ENCODE data around the gene DOCK4. TPM values are rescaled to one million over a fixed set of nuclear protein-coding genes. Genes with fewer than 3 reads are reported as not detected.

DOCK4 gene
- total RNA-seq, 1 experiment from 2014 or later: 31.4 TPM

DNA sequence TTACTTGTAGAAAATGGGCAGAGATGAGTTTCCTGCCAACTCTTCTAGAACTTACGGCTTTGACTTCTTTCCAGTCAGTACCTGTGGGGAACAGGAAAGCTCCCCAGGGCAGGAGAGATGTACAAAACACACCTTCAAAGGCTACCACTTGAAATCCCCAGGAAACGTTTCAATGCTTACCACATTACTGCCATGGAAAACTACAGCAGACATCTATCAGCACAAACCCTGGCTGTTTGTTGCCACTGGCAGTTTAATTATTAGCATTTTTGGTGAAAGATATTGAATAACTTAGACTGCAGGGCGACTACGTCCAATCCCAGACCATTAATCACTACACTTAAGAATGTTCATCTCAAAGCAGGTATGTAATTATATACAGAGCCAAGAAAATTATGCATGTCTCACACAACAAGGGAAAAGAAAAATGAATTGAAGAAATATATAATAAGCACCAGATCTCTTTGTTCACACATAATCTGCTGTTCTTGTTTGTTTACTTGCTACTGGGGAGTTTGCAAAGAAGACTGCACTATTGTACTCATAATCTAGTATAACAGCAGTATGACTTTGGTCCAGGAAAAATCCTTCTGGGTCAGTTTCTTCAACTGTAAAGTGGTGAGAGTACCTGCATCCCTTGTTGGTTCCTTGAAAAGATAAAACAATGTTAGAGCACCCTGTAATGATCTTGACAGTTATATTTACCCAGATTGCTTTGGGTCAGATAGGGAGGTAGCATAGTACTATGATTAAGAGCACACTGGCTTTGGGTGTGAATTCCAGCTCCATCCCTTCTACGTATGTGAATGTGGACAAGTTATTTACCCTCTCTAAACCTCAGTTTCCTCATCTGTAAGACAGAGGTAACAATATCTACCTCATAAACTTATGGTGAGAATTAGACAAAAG lies 138.3 kb downstream of the DOCK4 start:
- Mint-ChIP-seq H3K4me3 (ENCODE audit: unreplicated experiment) (no peak overlapping the region), H3K36me3 (ENCODE audit: insufficient read depth, unreplicated experiment) (no peaks in the 10 kb centered on the region), H3K9me3 (ENCODE audit: unreplicated experiment) (no peaks in the 10 kb centered on the region), H3K4me1 (ENCODE audit: insufficient read depth, unreplicated experiment) (peaks cover 21% of the 10 kb centered on the region), H3K27ac (ENCODE audit: low read depth, unreplicated experiment) (no peak overlapping the region), H3K27me3 (ENCODE audit: insufficient read depth, unreplicated experiment) (no peaks in the 10 kb centered on the region)
- no TSS peak for BruUV-seq (replicated peaks)
- intact Hi-C loops (cut with micrococcal nuclease): no loop called here
- no peak for DNase-seq (ENCODE audit: unreplicated experiment)
- TF ChIP-seq, protein P1, sequence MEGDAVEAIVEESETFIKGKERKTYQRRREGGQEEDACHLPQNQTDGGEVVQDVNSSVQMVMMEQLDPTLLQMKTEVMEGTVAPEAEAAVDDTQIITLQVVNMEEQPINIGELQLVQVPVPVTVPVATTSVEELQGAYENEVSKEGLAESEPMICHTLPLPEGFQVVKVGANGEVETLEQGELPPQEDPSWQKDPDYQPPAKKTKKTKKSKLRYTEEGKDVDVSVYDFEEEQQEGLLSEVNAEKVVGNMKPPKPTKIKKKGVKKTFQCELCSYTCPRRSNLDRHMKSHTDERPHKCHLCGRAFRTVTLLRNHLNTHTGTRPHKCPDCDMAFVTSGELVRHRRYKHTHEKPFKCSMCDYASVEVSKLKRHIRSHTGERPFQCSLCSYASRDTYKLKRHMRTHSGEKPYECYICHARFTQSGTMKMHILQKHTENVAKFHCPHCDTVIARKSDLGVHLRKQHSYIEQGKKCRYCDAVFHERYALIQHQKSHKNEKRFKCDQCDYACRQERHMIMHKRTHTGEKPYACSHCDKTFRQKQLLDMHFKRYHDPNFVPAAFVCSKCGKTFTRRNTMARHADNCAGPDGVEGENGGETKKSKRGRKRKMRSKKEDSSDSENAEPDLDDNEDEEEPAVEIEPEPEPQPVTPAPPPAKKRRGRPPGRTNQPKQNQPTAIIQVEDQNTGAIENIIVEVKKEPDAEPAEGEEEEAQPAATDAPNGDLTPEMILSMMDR (IDR thresholded peaks at IDR 0.05; ENCODE audit: unreplicated experiment): no peak
- CTCF ChIA-PET: interaction anchor here (0.6 kb wide), 3 partner anchors 16 to 828 kb away, joined by 3 to 5 read pairs (median 3); no protein-coding TSS in a partner anchor
- POLR2A ChIA-PET: interaction anchor here (1.0 kb wide), 1 partner anchor 11 kb away, joined by 4 read pairs; no protein-coding TSS in a partner anchor

DNA sequence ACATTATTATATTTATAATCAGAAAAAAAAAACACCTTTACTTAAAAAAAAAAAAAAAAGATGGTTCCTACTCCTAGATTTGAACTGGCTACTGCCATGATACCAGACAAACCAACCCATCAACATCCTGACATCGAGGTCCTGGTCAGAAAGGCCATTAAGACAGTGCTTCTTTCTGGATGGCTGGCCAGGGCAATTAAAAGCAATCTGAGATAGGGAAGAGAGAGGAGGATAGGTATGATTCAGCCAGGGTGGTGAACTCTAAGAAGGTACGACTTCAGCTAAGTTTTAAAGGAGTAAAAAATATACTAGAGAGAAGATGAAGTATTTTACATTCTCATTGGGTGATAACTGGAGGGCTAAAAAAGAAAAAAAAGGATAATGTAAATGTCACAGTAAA lies 139.0 kb downstream of the DOCK4 start:
- Mint-ChIP-seq H3K27me3 (ENCODE audit: insufficient read depth, unreplicated experiment) (no peaks in the 10 kb centered on the region), H3K4me3 (ENCODE audit: unreplicated experiment) (no peak overlapping the region), H3K4me1 (ENCODE audit: insufficient read depth, unreplicated experiment) (peaks cover 19% of the 10 kb centered on the region), H3K9me3 (ENCODE audit: unreplicated experiment) (no peaks in the 10 kb centered on the region), H3K27ac (ENCODE audit: low read depth, unreplicated experiment) (no peak overlapping the region), H3K36me3 (ENCODE audit: insufficient read depth, unreplicated experiment) (no peaks in the 10 kb centered on the region)
- no peak for DNase-seq (ENCODE audit: unreplicated experiment)
- CTCF ChIA-PET: interaction anchor here (0.6 kb wide), 2 partner anchors 26 to 828 kb away, joined by 3 to 5 read pairs; no protein-coding TSS in a partner anchor
- POLR2A ChIA-PET: interaction anchor here (1.0 kb wide), 1 partner anchor 10 kb away, joined by 4 read pairs; no protein-coding TSS in a partner anchor
- BruUV-seq (replicated peaks): no TSS peak
- TF ChIP-seq, protein P1 (IDR thresholded peaks at IDR 0.05; ENCODE audit: unreplicated experiment): no peak
- intact Hi-C loops (cut with micrococcal nuclease): no loop called here

DNA sequence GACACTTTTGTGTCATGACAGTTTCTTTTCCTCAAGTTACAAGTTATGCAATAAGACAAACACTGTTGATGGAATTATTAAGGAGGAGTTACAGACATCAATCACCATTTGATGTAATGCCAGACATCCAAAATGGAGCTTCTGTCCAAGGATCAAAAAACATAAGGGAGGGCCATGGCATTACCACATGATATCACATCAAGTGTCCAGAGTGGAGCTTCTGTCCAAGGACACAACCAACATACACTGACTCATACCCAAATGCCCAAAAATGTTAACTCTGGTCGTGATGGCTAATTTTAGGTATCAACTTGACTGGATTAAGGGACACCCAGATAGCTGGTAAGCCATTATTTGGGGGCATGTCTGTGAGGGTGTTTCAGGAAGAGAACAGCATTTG lies 140.4 kb downstream of the DOCK4 start:
- no peak for DNase-seq (ENCODE audit: unreplicated experiment)
- intact Hi-C loops (cut with micrococcal nuclease): no loop called here
- Mint-ChIP-seq H3K9me3 (ENCODE audit: unreplicated experiment) (no peaks in the 10 kb centered on the region), H3K4me3 (ENCODE audit: unreplicated experiment) (no peak overlapping the region), H3K4me1 (ENCODE audit: insufficient read depth, unreplicated experiment) (peaks cover 20% of the 10 kb centered on the region), H3K27ac (ENCODE audit: low read depth, unreplicated experiment) (no peak overlapping the region), H3K27me3 (ENCODE audit: insufficient read depth, unreplicated experiment) (no peaks in the 10 kb centered on the region), H3K36me3 (ENCODE audit: insufficient read depth, unreplicated experiment) (no peaks in the 10 kb centered on the region)
- ChIA-PET POLR2A (interaction anchor here (1.6 kb wide), 1 partner anchor 9 kb away, joined by 6 read pairs; no protein-coding TSS in a partner anchor), CTCF (interaction anchor here (0.6 to 1.2 kb wide), 3 partner anchors 31 to 324 kb away, joined by 3 read pairs; no protein-coding TSS in a partner anchor)
- TF ChIP-seq, protein P1 (IDR thresholded peaks at IDR 0.05; ENCODE audit: unreplicated experiment): no peak
- no TSS peak for BruUV-seq (replicated peaks)

DNA sequence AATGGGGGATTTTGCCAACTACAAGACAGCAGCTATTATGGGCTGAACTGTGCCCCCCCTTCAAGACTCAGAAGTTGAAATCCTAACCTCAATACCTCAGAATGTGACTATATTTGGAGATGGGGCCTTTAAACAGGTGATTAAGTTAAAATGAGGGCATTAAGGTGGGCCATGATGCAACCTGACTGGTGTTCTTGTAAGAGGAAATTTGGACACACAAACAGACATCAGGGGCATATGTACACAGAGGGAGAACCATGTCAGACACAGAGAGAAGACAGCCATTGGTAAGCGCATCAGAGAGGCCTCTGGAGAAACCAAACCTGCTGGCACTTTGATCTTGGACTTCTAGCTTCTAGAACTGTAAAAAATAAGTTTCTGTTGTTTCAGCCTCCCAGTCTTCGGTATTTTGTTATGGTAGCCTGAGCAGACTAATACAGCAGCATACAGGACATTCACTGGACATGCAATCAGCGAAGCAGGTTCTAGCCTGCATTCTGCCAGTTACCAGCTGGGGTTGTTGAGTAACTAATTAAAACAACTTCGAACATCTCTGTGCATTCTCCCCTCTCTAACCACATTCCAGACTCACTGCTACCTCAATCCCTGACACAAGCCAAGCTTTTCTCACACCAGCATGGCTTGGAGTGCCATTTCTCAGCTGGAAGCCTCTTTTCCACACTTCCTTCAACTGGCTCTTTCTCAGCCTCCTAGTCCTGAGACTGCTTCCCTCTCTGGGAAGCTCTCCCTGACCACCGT lies 141.4 kb downstream of the DOCK4 start:
- intact Hi-C loops (cut with micrococcal nuclease): no loop called here

More for the DNA sequence above, 141.4 kb downstream of the DOCK4 start:
- POLR2A ChIA-PET: interaction anchor here (1.6 kb wide), 1 partner anchor 8 kb away, joined by 6 read pairs; no protein-coding TSS in a partner anchor
- no peak for DNase-seq (ENCODE audit: unreplicated experiment)
- Mint-ChIP-seq H3K27ac (ENCODE audit: low read depth, unreplicated experiment) (no peak overlapping the region), H3K27me3 (ENCODE audit: insufficient read depth, unreplicated experiment) (no peaks in the 10 kb centered on the region), H3K9me3 (ENCODE audit: unreplicated experiment) (no peaks in the 10 kb centered on the region), H3K36me3 (ENCODE audit: insufficient read depth, unreplicated experiment) (no peaks in the 10 kb centered on the region), H3K4me1 (ENCODE audit: insufficient read depth, unreplicated experiment) (peaks cover 19% of the 10 kb centered on the region), H3K4me3 (ENCODE audit: unreplicated experiment) (no peak overlapping the region)
- TF ChIP-seq, protein P1 (IDR thresholded peaks at IDR 0.05; ENCODE audit: unreplicated experiment): no peak
- CTCF ChIA-PET: interaction anchor here (1.1 to 1.2 kb wide), 2 partner anchors 32 to 323 kb away, joined by 3 read pairs; no protein-coding TSS in a partner anchor
- BruUV-seq (replicated peaks): no TSS peak

All from MCF 10A (cell line).